ENCODE data around the gene DHRS3. TPM values are rescaled to one million over a fixed set of nuclear protein-coding genes. Genes with fewer than 3 reads are reported as not detected.

DHRS3 gene
- total RNA-seq, 1 donor from 2014 or later = not detected

- DNase-seq (ENCODE audit: low read depth) = no peak
Observed at GRCh38 chr1:12617511-12617900, 504 bp downstream of the DHRS3 start.

DNA sequence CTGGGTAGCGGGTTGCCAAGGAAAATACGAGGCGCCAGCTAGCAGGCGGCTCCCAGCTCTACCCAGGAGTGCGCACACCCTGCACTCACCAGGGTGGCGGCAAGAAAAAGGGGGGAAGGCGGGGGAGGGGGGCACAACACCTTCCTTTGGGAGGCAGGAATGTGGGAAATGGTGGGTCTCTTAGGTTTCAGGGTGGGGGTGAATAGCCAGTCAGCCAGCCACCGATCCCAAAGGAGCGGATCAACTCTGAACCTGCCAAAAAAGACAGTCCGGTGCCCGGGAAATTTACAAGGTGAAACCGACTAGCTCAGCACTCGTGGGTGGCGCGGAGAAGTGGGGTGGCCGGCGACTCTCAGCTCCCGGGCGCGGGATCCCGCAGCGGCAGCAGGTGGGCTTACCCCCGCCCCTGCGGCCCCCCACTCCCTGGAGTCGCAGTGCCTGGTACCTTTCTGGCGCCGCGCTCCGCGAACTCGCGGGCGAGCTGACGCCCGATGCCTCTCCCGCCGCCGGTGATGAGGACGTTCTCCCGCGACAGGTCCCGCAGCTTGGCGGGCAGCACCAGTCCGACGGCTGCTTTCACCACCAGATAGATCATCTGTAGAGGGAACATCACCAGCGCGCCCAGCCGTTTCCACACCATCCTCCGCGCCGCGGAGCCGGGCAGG is 1.2 kb downstream of the DHRS3 start:
- no peak for DNase-seq (ENCODE audit: low read depth)

DNA sequence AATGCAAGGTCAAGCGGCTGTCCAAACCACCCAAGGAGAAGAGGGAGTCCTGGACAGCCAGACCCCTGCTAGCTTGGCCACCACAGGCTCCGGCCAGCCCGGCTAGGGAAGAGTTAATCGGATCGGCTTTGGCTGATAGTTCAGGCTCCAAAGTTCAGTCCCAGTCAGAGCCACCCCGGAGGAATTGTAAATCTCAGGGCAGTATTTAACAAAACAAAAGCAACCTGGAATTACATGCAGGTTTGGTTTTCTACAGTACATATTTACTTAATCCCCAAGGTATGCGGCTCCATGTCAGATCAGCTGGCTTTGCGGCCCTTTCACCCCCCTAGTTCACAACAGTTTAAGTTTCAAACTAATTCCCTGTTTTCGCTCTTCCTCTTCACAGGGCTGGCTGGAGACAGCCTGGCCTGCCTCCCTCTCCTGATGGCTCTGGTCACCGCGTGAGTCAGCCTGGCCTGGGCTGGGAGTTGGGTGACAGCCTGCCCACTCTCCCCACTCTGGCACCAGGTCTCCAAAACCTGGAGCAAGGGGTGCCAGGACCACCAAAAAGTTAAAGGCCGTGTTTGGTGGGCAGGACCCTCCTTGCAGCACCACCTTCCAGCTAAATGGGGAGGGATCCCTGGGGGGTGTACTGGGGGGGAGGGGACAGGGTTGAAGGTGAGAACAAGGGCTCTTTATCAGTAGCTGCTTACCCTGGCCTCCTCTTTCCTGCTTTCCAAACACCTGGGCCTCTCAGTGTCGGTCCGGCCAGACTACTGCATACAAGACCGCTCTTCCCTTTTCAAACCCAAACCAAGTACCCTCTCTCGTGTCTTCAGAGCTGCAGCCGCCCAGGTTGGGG is 1.9 kb downstream of the DHRS3 start:
- DNase-seq (ENCODE audit: low read depth) = peak; percentile 68

DNA sequence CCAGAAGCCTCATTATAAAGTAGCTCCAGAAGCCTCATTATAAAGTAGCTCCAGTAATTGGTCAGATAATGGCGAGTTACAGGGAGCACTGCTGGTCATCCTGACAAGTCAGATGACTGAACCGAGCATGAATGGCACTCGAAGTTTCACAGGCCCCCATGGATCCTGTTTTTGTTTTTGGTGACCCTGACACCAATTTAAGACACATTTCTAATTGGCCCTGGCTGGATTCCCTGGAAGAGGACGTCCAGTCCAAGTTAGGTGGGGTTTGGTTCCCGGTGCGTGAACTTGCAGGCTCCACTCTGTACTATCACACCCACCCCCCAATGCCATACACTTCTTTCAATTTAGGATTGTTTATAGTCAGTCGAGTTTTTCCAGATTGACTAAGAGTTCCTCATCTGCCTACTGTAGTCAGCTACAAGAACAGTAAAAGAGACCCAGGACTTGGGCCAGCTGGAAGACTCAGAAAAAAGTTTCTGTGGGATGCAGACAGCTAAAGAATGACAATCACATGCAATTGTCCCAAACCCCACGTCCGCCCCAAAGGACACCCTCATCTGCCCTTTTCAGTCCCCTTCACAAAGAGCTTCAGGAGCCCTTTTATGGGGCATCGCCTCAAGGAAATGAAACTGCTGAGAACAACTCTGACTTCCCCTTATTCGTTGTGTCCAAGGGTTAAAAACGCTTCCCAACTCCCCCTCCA is 2.7 kb downstream of the DHRS3 start:
- no peak for DNase-seq (ENCODE audit: low read depth)

- DNase-seq (ENCODE audit: low read depth) = no peak
Observed at GRCh38 chr1:12614402-12615158, 3.4 kb downstream of the DHRS3 start.

DNA sequence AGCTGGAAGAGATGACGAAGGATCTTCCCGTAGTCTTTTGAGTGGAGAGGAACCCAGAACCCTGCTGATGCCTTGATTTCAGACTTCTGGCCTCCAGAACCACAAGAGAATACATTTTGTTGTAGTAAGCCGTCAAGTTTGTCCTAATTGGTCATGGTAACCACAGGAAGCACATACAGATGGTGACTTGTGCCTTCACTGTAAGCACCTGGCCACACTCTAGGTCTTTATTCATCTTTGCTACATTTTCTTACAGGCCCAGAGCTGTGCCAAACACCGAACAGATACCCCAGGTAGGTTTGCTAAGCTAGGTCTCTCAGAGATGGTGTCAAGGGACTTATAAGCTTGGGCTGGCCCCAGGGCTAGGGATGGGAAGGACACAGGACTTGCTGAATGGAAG is 4.8 kb downstream of the DHRS3 start:
- no peak for DNase-seq (ENCODE audit: low read depth)

DNA sequence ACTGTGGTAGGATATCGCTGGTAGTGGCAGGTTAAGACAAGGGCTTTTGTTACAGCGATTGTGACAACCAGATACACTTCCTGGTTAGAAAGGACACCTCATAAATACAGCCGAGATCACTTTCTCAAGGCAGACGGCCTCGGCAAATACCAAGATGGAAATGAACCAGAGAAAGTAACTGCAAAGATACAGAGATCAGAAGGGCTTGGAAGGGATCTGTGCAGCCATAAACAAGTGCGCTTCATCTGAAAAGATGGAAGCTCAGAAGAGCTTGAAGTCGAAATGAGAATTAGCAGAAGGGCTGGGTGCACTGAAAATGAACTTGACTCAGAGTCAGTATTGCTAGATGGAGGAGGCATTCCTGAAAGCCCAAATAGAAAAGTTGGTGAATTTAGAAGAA is 7.1 kb downstream of the DHRS3 start:
- DNase-seq (ENCODE audit: low read depth) = no peak

GRCh38 chr1:12610305-12610935 is 7.6 kb downstream of the DHRS3 start:
- DNase-seq (ENCODE audit: low read depth) = no peak

GRCh38 chr1:12609469-12610003 is 8.5 kb downstream of the DHRS3 start:
- DNase-seq (ENCODE audit: low read depth) = no peak

DNA sequence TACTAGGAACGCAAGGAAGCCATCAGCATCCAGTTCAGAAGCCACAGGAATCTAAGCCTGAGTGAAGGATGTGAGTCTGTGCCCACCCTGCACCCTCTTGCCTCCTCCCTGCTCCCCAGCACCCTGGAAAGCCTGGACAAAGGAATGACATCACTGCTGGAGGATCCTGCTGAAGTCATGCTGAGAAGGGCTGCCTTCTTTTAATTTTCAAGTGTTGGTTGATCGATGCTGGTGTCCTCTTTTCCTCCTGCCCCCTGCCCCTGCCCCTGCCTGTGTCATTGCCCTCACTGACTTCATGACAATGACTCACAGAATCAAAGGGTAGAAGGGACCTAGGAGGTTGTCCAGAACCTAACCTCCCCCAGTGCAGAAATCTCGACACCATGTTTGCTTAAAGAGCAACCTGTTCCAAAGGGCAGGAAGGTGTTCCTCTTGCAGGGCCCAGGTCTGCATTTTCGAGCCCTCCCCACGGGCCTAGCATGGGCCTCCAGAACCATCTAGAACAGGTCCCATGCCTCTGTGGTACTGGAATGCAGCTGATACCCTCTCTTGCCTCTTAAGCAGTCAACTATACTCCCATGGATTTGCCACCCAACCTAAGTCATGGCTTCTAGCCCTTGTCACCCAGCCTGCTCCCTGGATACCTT is 9.6 kb downstream of the DHRS3 start:
- DNase-seq (ENCODE audit: low read depth) = no peak

DNA sequence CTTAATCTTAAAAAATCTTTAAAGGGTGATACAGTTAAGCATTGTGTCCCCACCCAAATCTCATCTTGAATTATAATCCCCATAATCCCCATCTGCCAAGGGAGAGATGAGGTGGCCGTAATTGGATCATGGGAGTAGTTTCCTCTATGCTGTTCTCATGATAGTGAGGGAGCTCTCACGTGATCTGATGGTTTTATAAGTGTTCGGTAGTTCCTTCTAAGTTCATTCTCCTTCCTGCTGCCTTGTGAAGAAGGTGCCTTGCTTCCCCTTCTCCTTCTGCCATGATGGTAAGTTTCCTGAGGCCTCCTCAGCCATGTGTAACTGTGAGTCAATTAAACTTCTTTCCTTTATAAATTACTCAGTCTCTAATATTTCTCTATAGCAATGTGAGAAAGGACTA is 10.7 kb downstream of the DHRS3 start:
- DNase-seq (ENCODE audit: low read depth) = no peak

GRCh38 chr1:12604986-12605385 is 13.0 kb downstream of the DHRS3 start:
- DNase-seq (ENCODE audit: low read depth) = no peak

- peak; percentile 73 for DNase-seq (ENCODE audit: low read depth)
Observed at GRCh38 chr1:12604114-12604874, 13.7 kb downstream of the DHRS3 start.

DNA sequence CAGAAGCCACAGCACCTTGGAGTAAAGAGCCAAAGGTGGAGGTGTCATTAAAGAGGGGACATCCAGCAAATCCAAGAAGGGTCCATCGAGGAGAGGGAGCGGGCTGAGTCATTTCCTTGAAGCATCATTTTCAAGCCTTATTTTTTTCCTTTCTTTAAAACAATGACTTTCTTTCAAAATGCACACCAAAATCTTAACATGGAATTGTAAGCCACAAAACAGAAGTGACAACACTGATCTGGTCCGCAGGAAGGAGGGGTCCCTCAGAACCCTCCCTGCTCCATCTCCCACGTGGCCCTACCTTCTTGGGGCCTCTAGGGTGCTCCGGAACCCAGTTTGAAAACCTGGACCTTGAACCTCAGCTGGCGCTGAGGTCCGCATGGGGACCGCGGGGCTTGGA is 14.8 kb downstream of the DHRS3 start:
- DNase-seq (ENCODE audit: low read depth) = no peak

DNA sequence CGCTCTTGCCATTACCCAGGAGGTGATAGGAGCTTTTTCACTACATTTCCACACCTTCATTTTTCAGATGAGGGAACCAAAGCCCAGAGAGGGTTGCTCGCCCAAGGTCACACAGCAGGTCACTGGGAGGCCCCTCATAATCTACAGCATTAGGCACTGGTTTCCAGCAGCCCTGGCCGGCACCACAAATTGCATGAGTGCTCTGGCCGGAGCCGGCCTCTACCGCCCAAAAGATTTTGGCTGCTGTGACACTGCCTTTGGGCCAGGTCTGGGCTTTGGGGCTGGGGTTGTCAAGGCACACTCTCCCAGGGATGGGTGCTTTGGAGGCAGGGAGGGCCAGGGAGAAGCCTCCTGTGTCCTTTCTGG is 15.4 kb downstream of the DHRS3 start:
- no peak for DNase-seq (ENCODE audit: low read depth)

DNA sequence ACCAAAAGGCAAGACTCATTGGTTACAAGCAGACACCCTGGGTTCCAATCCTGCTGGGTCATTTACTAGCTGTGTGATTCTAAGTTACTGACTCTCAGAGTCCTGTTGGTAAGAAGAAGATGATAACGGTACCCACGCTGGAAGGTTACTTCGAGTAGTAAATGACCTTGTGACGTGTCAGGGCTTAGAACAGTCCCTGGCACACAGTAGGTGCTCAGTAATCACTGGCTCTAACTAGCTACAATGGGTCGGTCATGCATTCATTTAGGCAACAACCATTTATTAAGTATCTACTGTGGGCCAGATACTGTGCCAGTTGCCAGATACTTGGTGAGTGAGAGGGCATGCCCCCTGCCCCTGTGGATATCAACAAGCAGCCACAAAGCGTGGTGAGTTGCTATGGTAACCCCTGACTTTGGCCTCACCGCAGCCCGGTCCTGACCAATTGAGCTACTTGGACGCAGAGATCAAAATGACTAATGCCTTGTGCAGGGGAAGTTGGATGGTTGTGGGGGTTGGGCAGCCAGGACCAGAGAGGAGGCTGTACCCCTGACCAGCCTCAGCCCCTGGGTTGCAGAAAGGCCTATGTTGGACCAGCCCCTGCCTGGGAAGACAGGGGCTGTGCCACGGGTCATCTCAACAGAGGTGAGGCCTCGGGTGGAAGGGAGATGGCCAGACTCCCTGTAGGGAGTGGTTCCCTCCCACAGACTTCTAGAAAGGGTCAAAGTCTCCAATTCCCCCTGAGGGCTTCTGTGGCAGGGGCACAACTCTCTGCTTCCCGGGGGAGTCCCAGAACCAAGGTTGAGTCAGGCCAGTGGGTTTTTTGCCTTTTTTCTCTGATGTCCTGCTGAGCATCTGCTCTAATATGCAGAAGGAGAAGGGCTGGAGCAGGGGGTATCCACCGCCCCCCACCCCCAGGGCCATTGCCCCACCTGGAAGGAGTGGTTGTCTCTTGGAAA is 16.0 kb downstream of the DHRS3 start:
- peak; percentile 79 for DNase-seq (ENCODE audit: low read depth)

DNA sequence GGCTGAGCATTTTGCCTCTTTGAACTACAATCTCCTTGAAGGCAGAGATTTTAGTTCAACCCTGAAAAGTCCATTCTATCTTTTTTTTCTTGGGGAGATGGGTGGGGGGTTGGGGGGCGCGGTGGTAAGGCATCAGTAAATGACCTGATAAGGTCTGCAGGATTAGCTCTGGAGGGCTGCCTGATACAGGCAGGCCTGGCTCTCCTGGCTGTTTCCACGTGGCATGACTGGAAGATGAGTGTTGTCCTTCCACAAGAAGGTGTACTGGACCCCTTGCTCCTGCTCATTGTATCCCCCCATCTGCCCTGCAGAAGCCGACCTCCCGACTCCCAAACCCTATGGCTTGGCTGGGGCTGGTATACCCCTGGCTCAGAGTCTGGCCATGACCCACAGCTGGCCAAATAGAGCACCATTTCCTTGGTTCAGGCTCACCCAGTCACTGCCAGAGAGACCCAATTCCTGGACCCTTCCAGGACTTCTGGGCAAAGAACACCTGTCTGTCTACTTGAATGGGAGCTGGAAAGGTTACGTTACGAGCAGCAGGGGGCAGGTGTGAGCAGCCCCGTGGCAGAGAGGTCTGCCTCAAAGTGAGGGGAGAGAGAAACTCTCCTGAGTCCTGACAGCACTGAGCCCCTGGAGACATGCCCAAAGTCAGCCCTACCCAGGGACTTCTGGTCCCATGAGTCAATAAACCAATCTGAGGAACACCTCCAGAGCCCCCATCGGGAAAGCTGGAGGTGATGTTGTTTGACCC is 17.0 kb downstream of the DHRS3 start:
- peak; percentile 21 for DNase-seq (ENCODE audit: low read depth)

- DNase-seq (ENCODE audit: low read depth) = no peak
Observed at GRCh38 chr1:12600335-12600734, 17.7 kb downstream of the DHRS3 start.
